Cortex of kidney (tissue), 1 donor: ENCODE data around the gene SLIT3.

Source experiments
- DNase-seq: peaks from one replicate; lab custom pipeline; 2025; lab: John Stamatoyannopoulos, UW

SLIT3 gene

DNA sequence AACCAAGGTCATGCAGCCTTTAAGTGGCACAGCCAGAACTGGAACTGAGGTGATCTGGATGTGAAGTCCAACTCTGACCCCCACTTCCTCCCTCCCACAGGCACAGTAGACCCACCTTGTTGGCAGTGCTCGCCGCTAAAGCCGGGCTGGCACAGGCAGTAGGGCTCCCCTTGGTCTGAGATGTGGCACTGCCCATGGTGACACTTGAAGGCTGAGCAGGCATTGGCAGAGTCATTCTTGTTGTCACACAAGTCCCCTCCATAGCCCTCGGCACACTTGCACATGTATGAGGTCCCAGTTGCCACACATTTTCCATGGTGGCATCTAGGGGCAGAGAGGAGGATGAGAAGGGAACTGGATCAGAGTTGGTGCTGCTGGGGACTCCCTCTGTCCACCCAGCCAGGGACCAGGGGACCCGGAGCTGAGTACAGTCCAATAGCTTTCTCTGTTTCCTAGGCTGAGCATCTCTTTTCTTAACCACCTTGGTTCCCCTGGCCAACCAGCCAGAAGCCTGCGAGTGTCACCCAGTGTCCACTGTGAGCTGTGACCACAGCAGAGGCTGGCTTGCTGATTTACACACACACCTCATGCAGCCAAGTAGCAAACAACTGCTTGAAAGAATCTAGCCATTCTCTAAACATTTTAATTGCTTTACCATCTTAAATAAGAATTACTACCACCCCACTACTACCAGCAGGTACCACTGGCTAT lies 631.1 kb downstream of the SLIT3 start:
- no peak for DNase-seq

GRCh38 chr5:168669156-168669555 lies 631.8 kb downstream of the SLIT3 start:
- DNase-seq = no peak

DNA sequence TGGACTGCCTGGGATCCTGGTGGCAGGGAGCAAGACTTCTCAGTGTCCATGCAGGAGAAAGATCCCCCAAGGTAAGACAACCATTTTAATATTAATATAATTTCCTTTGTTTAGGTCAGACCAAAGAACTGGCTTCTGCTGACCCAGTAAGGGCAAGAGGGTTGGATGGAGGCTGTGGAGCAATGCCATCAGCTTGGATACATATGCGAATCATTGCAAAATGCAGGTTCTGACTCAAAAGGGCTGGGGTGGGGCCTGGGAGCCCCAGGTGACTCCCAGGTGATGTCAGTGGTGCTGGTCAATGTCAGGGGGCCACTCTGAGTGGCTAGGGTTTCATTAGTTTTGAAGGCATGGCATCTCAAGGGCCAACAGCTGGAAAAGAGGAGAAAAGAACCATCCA lies 632.9 kb downstream of the SLIT3 start:
- no peak for DNase-seq

DNA sequence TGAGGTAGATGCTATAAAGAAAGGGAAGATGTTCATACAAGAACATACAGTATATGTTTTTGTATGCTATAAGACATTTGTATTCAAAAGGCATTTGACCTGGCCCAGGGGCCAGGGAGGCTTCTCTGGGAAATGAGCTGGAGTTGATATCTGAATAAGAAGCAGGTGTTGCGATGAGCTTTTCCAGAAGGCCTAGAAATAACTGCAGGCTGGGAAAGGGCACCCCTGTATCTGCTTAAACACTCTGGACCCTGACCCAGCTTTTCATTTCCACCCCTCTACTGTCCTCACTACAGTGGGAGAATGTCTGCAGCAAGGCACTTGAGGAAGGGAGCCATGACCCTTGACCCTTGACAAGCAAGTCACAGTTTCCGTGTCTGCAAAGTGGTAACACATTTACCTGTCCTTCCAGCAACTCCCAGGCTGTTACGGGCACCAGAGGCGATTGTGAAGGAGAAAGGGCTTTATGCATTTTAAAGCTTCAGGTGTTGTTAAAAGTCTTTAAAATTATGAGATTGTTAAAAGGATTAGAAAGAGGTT lies 633.6 kb downstream of the SLIT3 start:
- DNase-seq = no peak

GRCh38 chr5:168666356-168666755 lies 634.6 kb downstream of the SLIT3 start:
- no peak for DNase-seq

DNA sequence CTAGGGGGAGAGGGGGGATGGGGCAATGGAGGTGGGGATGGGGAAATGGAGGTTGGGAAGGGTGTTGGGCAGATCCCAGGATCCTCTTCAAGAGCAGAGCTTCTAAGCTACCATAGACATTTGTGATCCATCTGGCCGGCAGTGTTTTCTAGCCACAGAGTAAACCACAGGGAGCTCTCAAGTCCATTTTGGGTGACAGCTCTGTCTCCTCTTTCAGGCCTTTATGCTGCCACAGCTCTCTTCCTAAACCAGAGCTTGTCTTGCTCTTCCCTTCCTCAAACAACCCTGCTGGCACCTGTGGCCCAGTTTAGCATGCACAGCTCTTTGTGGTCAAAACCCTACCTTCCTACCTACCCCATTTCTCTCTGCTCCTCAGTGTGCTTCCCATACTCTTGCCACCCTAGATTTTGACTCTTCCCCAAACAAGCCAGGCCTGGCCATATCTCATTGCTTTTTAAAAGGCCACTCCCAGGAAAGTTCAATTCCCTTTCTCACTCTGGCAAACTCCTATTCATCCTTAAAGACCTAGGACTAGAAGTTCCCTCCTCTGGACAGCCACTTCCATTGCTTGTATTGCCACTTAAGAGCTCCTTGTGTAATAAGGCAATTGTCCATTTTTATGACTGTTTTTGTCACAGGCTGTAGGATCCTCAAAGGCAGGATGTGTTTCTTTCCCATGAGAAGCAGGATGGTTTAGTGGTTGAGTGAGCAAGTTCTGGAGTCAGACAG lies 637.5 kb downstream of the SLIT3 start:
- no peak for DNase-seq

GRCh38 chr5:168661593-168662485 lies 639.1 kb downstream of the SLIT3 start:
- DNase-seq = no peak

DNA sequence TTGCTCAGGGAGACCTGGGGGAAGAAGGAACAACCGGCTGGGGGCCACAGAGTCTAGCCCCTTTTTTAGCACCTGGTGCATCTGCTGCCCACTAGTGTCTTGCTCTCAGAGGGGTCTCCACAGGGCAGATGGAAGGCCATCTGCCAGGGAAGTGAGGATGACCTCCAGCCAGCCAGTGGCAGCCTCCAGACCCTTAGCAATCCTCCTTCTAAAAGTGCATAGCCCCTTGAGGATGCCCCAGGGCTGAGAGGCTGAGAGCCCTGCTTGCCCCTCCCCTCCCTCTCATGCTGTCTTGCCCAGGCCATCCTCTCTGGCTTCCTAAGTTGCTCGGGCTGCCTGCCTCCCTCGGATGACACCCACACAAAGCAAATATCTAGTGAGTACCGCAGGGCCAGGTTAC lies 640.2 kb downstream of the SLIT3 start:
- DNase-seq = no peak

GRCh38 chr5:168659286-168659847 lies 641.6 kb downstream of the SLIT3 start:
- DNase-seq = no peak

DNA sequence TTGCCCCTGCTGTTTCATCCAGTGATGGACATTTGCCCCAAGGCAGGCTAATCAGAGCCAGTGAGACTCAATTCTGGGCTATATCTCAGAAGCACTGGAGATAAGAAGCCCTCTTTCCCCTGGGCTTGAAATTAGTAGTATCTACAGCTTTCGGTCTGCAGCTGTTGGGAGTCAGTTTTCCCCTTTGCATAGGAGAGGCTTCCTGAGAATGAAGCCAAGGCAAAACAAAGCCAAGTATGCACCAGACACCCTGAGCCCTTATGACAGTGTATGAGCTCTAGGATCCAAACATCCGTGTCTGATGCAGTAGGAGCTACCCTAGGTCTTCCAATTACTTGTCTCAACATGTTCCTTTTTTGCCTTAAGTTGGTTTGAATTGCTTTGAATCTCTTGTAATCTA lies 642.5 kb downstream of the SLIT3 start:
- DNase-seq = no peak

- no peak for DNase-seq
Measured at GRCh38 chr5:168656633-168657032, 644.3 kb downstream of the SLIT3 start.

GRCh38 chr5:168655316-168655715 lies 645.6 kb downstream of the SLIT3 start:
- DNase-seq = no peak

DNA sequence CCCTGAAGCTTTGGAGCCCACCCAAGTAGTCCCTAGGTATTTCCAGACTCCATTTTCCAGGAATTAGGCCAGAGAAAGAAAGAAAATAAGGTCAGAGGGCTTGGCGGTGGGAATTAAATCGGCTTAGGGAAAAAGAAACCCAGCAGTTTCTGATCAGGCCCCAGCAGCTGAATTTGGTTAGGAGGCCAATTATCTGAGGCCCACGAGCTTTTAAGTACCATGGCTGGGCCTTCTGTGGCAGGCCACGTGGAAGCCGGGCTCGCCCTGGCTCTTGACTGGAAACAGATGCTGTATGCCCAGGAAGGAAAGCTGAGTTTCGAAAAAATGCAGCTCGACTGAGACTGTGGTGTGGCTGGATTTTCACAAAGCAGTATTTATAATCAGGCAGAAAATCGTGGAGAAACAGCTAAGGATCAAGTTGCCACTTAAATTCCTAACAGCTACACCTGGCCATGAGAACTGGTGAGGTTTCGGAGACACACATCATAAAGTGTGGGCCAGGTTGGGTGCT lies 646.7 kb downstream of the SLIT3 start:
- DNase-seq = no peak

- no peak for DNase-seq
Measured at GRCh38 chr5:168653626-168654025, 647.3 kb downstream of the SLIT3 start.

DNA sequence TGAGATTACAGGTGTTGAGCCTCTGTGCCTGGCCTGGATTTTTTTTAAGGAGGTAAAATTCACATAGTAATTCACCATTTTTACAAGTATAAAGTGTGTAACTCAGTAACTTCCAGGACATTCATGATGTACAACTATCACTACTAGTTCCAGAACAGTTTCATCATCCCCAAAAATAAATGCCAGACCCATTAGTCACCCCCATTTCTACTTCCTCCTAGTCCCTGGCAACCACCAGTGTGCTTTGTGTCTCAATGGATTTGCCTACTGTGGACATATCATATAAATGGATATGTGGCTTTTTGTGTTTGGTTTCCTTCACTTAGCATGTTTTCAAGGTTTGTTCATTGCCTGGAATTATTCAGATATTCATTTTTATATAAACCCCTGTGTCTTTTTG lies 649.3 kb downstream of the SLIT3 start:
- no peak for DNase-seq

DNA sequence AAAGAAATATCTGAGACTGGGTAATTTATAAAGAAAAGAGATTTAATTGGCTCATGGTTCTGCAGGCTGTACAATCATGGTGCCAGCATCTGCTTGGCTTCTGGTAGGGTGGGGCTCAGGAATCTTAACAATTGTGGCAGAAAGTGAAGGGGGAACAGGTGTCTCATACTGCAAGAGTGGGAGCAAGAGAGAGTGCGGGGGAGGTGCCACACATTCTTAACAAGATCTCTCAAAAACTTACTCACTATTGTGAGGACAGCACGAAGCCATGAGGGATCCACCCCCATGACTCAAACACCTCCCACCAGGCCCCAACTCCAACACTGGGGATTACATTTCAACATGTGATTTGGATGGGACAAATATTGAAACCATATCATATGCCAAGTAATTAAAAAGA lies 651.6 kb downstream of the SLIT3 start:
- DNase-seq = no peak

DNA sequence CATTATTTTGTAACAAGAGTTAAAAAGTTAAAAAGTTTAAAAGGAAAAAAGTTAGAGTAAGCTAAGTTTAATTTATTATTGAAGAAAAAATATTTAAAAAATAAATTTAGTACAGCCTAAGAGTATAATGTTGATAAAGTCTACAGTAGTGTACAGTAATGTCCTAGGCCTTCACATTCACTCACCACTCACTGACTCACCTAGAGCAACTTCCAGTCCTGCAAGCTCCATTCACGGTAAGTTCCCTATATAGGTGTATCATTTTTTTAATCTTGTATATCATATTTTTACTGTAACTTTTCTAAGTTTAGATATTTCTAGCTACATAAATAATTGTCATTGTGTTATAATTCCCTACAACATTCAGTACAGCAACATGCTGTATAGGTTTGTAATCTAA lies 652.4 kb downstream of the SLIT3 start:
- DNase-seq = no peak

GRCh38 chr5:168648016-168648415 lies 652.9 kb downstream of the SLIT3 start:
- DNase-seq = no peak

DNA sequence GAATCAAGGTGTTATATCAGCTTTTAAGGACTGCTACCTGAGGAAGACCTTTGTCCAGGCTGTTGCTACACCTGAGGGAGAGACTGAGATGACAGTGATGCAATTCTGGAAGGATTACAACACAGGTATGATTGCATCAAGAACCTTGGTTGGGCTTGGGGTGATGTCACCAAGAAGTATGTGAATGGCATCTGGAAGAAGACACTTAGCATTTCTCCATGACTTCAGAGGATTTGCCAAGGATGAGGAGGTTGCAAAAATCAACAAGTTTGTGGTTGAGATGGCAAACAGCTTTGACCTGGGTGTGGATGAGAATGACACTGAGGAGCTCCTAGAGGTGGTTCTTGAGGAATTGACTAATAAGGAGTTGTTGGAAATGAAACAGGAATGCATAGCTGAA lies 653.9 kb downstream of the SLIT3 start:
- DNase-seq = no peak

DNA sequence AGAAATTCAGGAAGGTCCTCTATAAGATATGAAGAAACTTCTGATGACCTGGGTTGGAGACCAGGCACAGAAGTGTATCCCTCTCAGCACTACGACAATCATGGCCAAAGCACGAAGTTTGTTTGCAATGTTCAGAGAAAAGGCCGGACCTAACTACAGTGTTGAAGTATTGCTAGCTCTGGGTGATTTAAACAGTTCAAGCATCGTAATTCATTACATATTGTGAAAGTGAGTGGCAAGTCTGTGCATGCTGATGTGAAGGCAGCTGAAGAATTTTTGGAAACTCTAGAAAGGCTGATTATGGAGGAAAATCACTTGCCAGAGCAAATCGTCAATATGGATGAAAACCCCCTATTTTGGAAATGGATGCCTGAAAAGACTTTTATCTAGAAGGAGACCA lies 654.6 kb downstream of the SLIT3 start:
- DNase-seq = no peak

DNA sequence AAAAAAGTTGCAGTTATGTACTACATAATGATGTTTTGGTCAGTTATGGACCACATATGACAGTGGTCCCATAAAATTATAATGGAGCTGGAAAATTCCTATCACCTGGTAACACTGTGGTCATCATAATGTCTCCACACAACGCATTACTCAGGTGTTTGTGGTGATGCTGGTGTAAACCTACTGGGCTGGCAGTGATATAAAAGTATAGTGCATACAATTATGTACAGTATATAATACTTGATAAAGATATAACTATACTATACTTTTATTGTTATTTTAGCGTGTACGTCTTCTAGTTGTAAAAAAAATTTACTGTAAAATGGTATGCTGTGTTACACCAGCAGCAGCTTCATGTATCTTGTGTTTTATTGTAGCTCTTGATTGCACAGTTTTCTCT lies 655.7 kb downstream of the SLIT3 start:
- DNase-seq = no peak

GRCh38 chr5:168642019-168642418 lies 658.9 kb downstream of the SLIT3 start:
- no peak for DNase-seq
